CD4-positive, alpha-beta memory T cell (primary cell): ENCODE results near the gene IGF2. TPM values are rescaled to one million over a fixed set of nuclear protein-coding genes. Genes with fewer than 3 reads are reported as not detected.

ENCODE experiments used
- CTCF ChIA-PET: fragments of 350-600 bp; sonication (Branson Sonifier 250); formaldehyde crosslinking; loops from one replicate; lab custom pipeline; 2021; ENCODE audit warnings: inconsistent platforms; ENCODE audit not compliant: partially characterized antibody; lab: Charles Lee
- POLR2A ChIA-PET: fragments of 350-600 bp; sonication (Branson Sonifier 250); formaldehyde crosslinking; loops from one replicate; lab custom pipeline; 2021; ENCODE audit not compliant: partially characterized antibody; lab: Charles Lee
- DNase-seq, 5 donors: peaks; one replicate each; pipeline versions ENCODE4 v3.0.0 to v3.0.0-alpha.2; 2020 to 2022; ENCODE audit warnings: mixed read lengths in 1 of 5
- H3K27ac ChIP-seq: one replicate; pipeline ENCODE4 v1.7.0; 2013; ENCODE audit warnings: low read depth, low read length
- H3K27me3 ChIP-seq: 2 replicates; pipeline ENCODE4 v1.7.0; 2013; ENCODE audit warnings: mild to moderate bottlenecking, low read length, moderate library complexity; ENCODE audit not compliant: insufficient read depth
- H3K36me3 ChIP-seq: 2 replicates; pipeline ENCODE4 v1.7.0; 2013; ENCODE audit warnings: mild to moderate bottlenecking, low read length, moderate library complexity; ENCODE audit not compliant: insufficient read depth
- H3K4me1 ChIP-seq: 2 replicates; pipeline ENCODE4 v1.7.0; 2013; ENCODE audit warnings: mild to moderate bottlenecking, low read length, moderate library complexity; ENCODE audit not compliant: insufficient read depth
- H3K4me3 ChIP-seq, 2 donors: one replicate each; pipeline ENCODE4 v1.7.0; 2013; ENCODE audit warnings: low read length in 2 of 2, mild to moderate bottlenecking in 1 of 2
- H3K9me3 ChIP-seq, 2 donors: one replicate each; pipeline ENCODE4 v1.7.0; 2013; ENCODE audit warnings: low read length in 2 of 2, control low read depth in 1 of 2; ENCODE audit not compliant: control insufficient read depth in 1 of 2
- H3K27ac Mint-ChIP-seq, 7 donors: one replicate each; pipeline ENCODE4 v1.8.0; 2020 to 2021; ENCODE audit warnings: mixed read lengths in 7 of 7, mild to moderate bottlenecking in 6 of 7, inconsistent platforms in 3 of 7, moderate library complexity in 3 of 7
- H3K27me3 Mint-ChIP-seq, 2 donors: one replicate each; pipeline ENCODE4 v1.8.0; 2020 to 2021; ENCODE audit warnings: mixed read lengths in 2 of 2
- H3K36me3 Mint-ChIP-seq, 2 donors: one replicate each; pipeline ENCODE4 v1.8.0; 2020 to 2021; ENCODE audit warnings: mixed read lengths in 2 of 2, inconsistent platforms in 1 of 2, mild to moderate bottlenecking in 1 of 2
- H3K4me1 Mint-ChIP-seq, 4 donors: one replicate each; pipeline ENCODE4 v1.8.0; 2020 to 2021; ENCODE audit warnings: mixed read lengths in 4 of 4, mild to moderate bottlenecking in 1 of 4
- H3K4me3 Mint-ChIP-seq, 8 donors: one replicate each; pipeline ENCODE4 v1.8.0; 2020 to 2021; ENCODE audit warnings: mixed read lengths in 8 of 8, mild to moderate bottlenecking in 7 of 8, moderate library complexity in 6 of 8, inconsistent platforms in 3 of 8
- H3K9me3 Mint-ChIP-seq, 8 donors: one replicate each; pipeline ENCODE4 v1.8.0; 2020 to 2021; ENCODE audit warnings: mixed read lengths in 8 of 8, mild to moderate bottlenecking in 5 of 8, inconsistent platforms in 3 of 8, moderate library complexity in 1 of 8
- intact Hi-C: fragments of 100-400 bp; cut with micrococcal nuclease; formaldehyde crosslinking; loops from one replicate; pipeline ENCODE4 v1.15.1; 2023
- polyA plus RNA-seq, 2 donors: library from polyadenylated mRNA; unstranded; fragments of 300-500 nt; fragmentation: Illumina TruSeq; gene quantifications; one replicate each; pipeline ENCODE4 v1.2.3, GENCODE V29; 2021
- total RNA-seq, 2 experiments: library from RNA; stranded (reverse); gene quantifications; one replicate each; pipeline ENCODE4 v1.2.3, GENCODE V29; 2021

The IGF2 gene
- total and polyA plus RNA-seq, 4 experiments from 2014 or later, result not detected

DNA sequence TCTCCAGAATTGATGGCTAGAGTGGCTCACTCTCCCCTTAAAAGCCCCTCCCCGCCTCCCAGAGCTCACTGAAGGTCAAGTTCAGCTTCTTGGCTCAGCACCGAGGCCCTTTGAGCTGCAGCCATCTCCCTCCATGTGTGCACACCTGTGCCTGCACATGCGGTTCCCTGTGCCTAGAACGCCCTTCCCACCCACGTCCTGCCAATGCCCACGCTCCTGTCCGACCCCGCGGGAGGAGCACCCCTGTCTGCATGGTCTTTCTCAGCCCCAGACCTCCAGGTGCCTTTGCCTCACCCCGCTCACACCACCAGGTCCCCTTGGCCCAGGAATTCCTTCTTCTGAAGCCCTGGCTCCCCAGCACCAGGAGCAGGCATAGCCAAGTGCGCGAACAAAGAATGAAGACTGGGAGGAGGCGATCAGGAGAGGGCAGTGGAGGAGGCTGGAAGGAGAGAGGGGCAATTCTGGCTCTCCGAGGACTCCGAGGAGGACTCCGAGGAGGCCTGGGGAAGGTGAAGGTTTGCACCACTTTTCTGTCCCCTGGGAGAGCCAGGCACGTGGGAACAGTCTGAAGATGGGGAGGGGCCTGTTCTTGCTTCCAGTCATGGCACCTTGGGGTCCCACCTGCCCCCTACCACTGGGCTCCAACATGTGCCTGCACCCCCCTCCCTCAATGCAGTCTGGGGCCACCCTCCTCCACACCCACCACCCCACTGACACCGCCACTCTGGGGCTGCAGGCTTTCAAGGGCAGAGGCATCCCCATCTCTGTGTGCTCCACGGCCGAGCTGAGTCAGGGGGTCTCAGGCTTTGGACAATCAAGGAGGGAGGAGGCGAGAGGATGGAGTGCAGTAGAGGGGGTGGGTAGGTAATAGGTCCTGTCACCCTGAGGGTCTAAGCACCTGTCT lies 17.7 kb downstream of the IGF2 start:
- peaks cover 19 to 23% of the 10 kb centered on the region in 2 donors for H3K27me3 Mint-ChIP-seq
- peaks cover 0 to 4% (median 1%) of the 10 kb centered on the region in 8 donors for H3K9me3 Mint-ChIP-seq
- no peaks in the 10 kb centered on the region for H3K4me1 Mint-ChIP-seq
- intact Hi-C loops, result no loop called here
- ChIA-PET CTCF (no interaction called here), POLR2A (no interaction called here)
- Histone ChIP-seq H3K9me3 (no peaks in the 10 kb centered on the region), H3K27me3 (no peaks in the 10 kb centered on the region), H3K4me1 (no peaks in the 10 kb centered on the region), H3K4me3 (no peak overlapping the region), H3K27ac (no peak overlapping the region), H3K36me3 (no peaks in the 10 kb centered on the region)
- no peak for DNase-seq
- no peak overlapping the region for H3K27ac Mint-ChIP-seq
- no peak overlapping the region for H3K4me3 Mint-ChIP-seq
- H3K36me3 Mint-ChIP-seq, result no peaks in the 10 kb centered on the region

DNA sequence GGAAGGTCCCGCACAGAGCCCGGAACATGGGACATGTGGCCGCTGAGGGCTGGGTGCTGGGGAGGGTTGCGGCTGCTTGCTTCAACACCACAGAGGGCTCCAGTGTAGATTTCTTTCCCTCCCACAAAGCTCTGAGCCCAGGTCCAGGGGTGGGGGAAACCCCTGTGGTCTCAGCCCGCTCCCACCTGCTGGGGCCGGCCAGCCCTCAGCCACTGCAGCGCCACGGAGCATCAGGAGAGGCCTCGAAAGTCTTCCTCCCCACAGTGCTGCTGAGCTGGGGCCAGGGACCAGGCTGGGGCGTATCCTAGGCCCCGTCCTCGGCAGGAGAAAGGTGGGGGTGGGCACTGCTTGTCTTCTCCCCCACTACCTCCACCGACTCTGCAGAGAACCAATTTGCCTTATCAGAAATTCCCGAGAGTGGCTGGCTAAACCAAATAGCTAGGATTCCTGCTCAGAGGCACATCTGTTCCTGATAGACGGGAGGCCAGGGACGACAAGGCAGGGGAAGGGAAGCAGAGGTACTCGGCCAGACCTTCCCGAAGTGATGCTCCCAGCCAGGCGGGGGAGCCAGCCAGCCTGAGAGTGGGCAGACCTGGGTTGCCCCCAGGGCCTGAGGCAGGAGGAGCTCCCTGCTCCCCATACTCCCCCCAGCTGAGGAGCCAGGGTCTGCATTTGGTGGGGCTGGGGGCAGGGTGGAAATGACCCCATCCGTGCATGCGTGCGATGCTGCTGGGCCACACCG lies 18.7 kb downstream of the IGF2 start:
- Mint-ChIP-seq H3K4me3 (no peak overlapping the region), H3K4me1 (no peaks in the 10 kb centered on the region), H3K9me3 (peaks cover 0 to 6% (median 3%) of the 10 kb centered on the region in 8 donors), H3K27ac (no peak overlapping the region), H3K36me3 (no peaks in the 10 kb centered on the region), H3K27me3 (peaks cover 19 to 24% of the 10 kb centered on the region in 2 donors)
- H3K4me3 ChIP-seq, result no peak overlapping the region
- H3K9me3 ChIP-seq, result no peaks in the 10 kb centered on the region
- ChIA-PET CTCF (no interaction called here), POLR2A (interaction anchor here (0.6 to 1.6 kb wide), 2 partner anchors 10 to 30 kb away, joined by 3 read pairs; no protein-coding TSS in a partner anchor)
- intact Hi-C loops, result no loop called here
- no peaks in the 10 kb centered on the region for H3K27me3 ChIP-seq
- H3K27ac ChIP-seq, result no peak overlapping the region
- no peaks in the 10 kb centered on the region for H3K4me1 ChIP-seq
- no peak for DNase-seq
- no peaks in the 10 kb centered on the region for H3K36me3 ChIP-seq

DNA sequence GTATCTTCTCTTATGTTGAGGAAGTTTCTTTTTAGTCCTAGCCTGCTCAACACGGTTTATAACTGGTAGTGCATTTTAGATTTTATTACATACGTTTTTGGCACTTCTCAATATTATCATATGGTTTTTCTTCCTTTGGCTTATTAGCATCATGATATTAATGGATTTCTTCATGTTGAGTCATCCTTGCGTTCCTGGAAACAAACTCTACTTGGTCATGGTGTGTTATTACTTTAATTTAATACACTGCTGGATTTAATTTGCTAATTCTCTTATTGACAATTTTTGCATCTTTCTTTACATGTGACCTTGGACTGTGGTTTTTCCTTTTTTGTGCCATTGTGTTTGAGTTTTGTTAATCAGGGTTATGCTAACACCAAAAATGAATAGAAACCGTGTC lies 20.5 kb downstream of the IGF2 start:
- intact Hi-C loops, result no loop called here
- Mint-ChIP-seq H3K4me3 (no peak overlapping the region), H3K36me3 (no peaks in the 10 kb centered on the region), H3K4me1 (no peaks in the 10 kb centered on the region), H3K9me3 (peaks cover 0 to 6% (median 2%) of the 10 kb centered on the region in 8 donors), H3K27me3 (peaks cover 15 to 17% of the 10 kb centered on the region in 2 donors), H3K27ac (no peak overlapping the region)
- no peak for DNase-seq
- H3K4me1 ChIP-seq, result no peaks in the 10 kb centered on the region
- ChIA-PET CTCF (no interaction called here), POLR2A (no interaction called here)
- H3K27ac ChIP-seq, result no peak overlapping the region
- H3K36me3 ChIP-seq, result no peaks in the 10 kb centered on the region
- no peaks in the 10 kb centered on the region for H3K9me3 ChIP-seq
- H3K27me3 ChIP-seq, result no peaks in the 10 kb centered on the region
- no peak overlapping the region for H3K4me3 ChIP-seq

DNA sequence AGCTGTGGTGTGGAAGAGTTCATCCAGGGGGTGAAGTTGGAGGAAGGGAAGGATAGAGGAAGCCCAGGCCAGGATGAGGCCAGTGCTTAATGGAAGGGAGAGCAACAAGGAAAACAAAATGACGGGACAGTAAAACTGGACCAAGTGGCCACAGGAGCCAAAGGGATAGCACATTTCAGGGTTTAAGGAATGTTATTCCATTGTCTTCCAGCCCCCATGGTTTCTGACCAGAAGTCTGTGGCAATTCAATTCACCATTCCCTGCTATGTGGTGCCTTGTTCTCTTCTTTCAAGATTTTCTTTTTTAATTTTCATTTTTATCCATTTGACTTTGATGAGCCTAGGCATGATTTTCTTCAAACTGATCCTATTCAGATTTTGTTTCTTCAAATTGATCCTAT lies 22.5 kb downstream of the IGF2 start:
- Mint-ChIP-seq H3K4me1 (no peaks in the 10 kb centered on the region), H3K4me3 (no peak overlapping the region), H3K27me3 (peaks cover 12 to 14% of the 10 kb centered on the region in 2 donors), H3K27ac (no peak overlapping the region), H3K9me3 (peaks cover 0 to 6% (median 2%) of the 10 kb centered on the region in 8 donors), H3K36me3 (no peaks in the 10 kb centered on the region)
- DNase-seq, result no peak
- Histone ChIP-seq H3K4me1 (no peaks in the 10 kb centered on the region), H3K4me3 (no peak overlapping the region), H3K36me3 (no peaks in the 10 kb centered on the region), H3K27ac (no peak overlapping the region), H3K9me3 (no peaks in the 10 kb centered on the region), H3K27me3 (no peaks in the 10 kb centered on the region)
- POLR2A ChIA-PET, result no interaction called here
- CTCF ChIA-PET, result no interaction called here
- intact Hi-C loops, result no loop called here

DNA sequence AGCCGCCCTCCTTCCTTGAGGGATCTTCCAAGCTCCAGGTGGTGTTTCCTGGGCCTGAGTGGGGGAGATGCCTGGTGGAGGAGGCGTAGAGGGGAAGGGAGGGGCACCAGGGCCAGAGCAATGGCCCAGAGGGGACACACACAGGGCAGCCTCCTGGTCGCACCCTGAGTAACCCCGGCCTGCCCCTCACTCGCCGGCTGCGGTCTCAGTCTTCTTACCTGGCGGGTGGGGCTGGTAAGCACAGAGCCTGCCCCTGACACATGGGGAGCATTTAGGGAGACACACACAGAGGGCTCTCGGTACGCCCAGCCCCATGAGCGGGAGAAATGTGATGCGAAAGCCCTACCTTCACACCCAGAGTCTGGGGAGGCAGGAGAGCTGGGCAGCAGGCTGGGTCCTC lies 23.9 kb downstream of the IGF2 start:
- Mint-ChIP-seq H3K4me1 (no peaks in the 10 kb centered on the region), H3K9me3 (peaks cover 0 to 6% (median 2%) of the 10 kb centered on the region in 8 donors), H3K4me3 (no peak overlapping the region), H3K27me3 (peaks cover 9 to 15% of the 10 kb centered on the region in 2 donors), H3K27ac (no peak overlapping the region), H3K36me3 (no peaks in the 10 kb centered on the region)
- POLR2A ChIA-PET, result no interaction called here
- no peaks in the 10 kb centered on the region for H3K4me1 ChIP-seq
- no peaks in the 10 kb centered on the region for H3K9me3 ChIP-seq
- no peak overlapping the region for H3K4me3 ChIP-seq
- H3K27me3 ChIP-seq, result no peaks in the 10 kb centered on the region
- no peaks in the 10 kb centered on the region for H3K36me3 ChIP-seq
- CTCF ChIA-PET, result no interaction called here
- intact Hi-C loops, result no loop called here
- H3K27ac ChIP-seq, result no peak overlapping the region
- DNase-seq, result no peak

DNA sequence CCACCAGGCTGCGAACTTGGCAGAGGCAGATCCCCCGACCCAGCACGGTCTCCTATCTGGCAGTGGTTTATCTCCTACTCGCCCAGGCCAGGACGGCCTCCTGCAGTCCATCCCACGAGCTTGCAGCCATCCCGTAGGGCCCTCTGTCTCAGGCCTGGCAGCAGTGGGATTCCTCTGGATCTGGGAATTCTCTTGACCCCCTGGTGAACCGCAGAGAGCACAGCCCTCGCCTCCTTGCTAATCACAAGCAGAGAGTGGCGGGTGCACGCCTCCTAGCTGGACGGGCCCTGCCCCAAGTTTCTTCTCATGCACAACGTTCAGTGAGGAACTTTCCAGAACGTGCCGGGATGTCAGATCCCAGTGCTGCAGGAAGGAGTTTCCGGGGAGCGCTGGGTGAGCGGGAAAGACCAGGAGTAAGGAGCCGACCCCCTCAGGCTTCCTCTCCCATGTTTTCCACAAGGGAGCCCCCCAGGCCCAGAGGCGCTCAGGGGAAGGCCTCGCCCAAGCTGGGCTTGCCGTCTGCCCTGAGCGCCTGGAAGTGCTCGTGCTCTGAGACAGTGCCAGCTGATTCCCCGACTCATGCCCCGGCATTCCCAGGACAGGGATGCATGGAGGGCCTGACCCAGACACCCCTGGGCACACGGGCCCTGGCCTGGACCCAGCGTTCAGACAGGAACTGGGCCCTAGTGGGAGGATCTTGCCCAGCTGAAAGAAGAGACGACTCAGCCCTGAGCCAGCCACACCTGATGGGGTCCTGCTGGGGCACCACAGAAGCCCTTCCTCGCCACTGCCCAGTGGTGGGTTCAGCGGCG lies 24.6 kb downstream of the IGF2 start:
- Mint-ChIP-seq H3K4me3 (no peak overlapping the region), H3K36me3 (no peaks in the 10 kb centered on the region), H3K9me3 (peaks cover 0 to 6% (median 2%) of the 10 kb centered on the region in 8 donors), H3K4me1 (no peaks in the 10 kb centered on the region), H3K27ac (no peak overlapping the region), H3K27me3 (peaks cover 4 to 13% of the 10 kb centered on the region in 2 donors)
- ChIA-PET POLR2A (no interaction called here), CTCF (interaction anchor here (0.6 kb wide), 1 partner anchor 35 kb away, joined by 3 read pairs; no protein-coding TSS in a partner anchor)
- intact Hi-C loops, result no loop called here
- H3K27me3 ChIP-seq, result no peaks in the 10 kb centered on the region
- H3K36me3 ChIP-seq, result no peaks in the 10 kb centered on the region
- H3K4me1 ChIP-seq, result no peaks in the 10 kb centered on the region
- DNase-seq, result no peak
- no peak overlapping the region for H3K4me3 ChIP-seq
- no peak overlapping the region for H3K27ac ChIP-seq
- no peaks in the 10 kb centered on the region for H3K9me3 ChIP-seq

DNA sequence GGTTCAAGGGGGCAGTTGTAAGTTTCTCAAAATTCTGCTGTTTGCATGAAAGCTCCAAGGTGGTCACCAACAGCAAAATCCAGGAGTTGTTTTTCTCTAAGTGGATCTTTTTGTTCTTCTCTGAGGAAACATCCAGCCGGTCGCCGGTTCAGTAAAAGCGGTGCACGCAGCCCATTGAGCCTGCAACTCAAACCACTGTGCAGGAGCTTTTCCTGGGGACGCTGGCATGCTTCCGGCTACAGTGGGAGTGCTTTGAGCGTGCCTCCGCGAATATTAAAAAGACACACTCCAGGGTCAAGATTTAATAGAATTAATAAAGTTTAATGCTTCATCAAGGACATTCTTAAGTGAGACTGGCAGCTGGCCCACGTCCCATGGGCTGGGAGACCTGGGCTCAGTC lies 25.4 kb downstream of the IGF2 start:
- no peaks in the 10 kb centered on the region for H3K4me1 ChIP-seq
- no peak for DNase-seq
- H3K9me3 ChIP-seq, result no peaks in the 10 kb centered on the region
- Mint-ChIP-seq H3K4me1 (no peaks in the 10 kb centered on the region), H3K9me3 (peaks cover 0 to 6% (median 2%) of the 10 kb centered on the region in 8 donors), H3K36me3 (no peaks in the 10 kb centered on the region), H3K27me3 (peaks cover 2 to 10% of the 10 kb centered on the region in 2 donors), H3K4me3 (no peak overlapping the region), H3K27ac (no peak overlapping the region)
- ChIA-PET POLR2A (no interaction called here), CTCF (no interaction called here)
- no peaks in the 10 kb centered on the region for H3K36me3 ChIP-seq
- H3K4me3 ChIP-seq, result no peak overlapping the region
- intact Hi-C loops, result no loop called here
- H3K27ac ChIP-seq, result no peak overlapping the region
- no peaks in the 10 kb centered on the region for H3K27me3 ChIP-seq
